Measurements from ENCODE around the gene SH3BP5L. TPM values are rescaled to one million over a fixed set of nuclear protein-coding genes. Genes with fewer than 3 reads are reported as not detected.

Gene SH3BP5L
- total and polyA plus RNA-seq, 2 of the 4 experiments (the other 2 are of a cell fraction) = 23.3 to 35.9 TPM

DNA sequence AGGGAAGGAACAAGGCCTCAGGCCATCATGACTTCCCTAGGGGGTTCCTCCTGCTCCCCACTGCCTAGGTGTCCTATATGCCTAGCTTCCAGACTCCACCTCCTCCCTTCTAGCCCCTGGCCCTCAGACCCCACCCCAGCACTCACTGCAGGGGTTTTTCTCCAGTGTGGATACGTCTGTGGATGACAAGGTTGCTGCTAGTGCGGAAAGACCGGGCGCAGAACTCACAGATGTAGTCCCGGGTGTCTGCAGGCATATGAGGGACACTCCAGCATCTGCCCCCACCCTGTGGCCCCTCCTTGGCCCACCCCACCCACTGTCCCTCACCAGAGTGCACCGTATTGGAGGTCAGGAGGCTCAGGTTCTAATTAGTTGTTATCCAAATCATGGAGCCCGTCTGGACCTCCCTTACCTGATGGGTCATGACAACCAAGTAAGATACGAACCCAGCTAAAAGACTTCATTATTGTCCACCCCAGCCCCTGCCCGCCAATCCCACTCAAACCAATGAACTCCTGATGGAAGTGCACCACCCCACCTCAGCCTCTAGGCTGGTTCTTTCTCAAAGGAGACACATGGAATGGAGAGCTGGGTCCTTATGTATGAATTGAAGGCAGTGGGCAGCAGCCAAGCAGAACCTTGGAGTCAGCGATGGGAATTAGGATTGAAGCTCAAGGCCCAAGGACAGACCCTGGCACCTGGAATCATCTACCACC lies 25.0 kb upstream of the SH3BP5L start:
- Histone ChIP-seq H2AK9ac (replicated peaks; ENCODE audit: low read depth, low read length, poor library complexity) (peak overlapping the region; percentile 23), H4K5ac (ENCODE audit: low read depth, low read length) (no peak overlapping the region), H2BK15ac (ENCODE audit: low read depth, low read length) (no peak overlapping the region), H4K8ac (ENCODE audit: low read depth in 2 of 2, low read length in 2 of 2) (no peak overlapping the region), H2BK5ac (ENCODE audit: low read depth, low read length, poor library complexity, severe bottlenecking) (no peak overlapping the region), H3K4me1 (ENCODE audit: control insufficient read depth, insufficient read depth, low read length) (no peaks in the 10 kb centered on the region), H2AK5ac (ENCODE audit: low read depth, low read length) (no peak overlapping the region), H3K18ac (ENCODE audit: low read depth, low read length) (no peak overlapping the region), H4K91ac (ENCODE audit: insufficient read depth, low read depth, low read length) (no peak overlapping the region), H4K20me1 (ENCODE audit: insufficient read depth, low read length) (no peaks in the 10 kb centered on the region; the same call in 1 of the 2 replicates), H2AFZ (replicated peaks; ENCODE audit: low read length, poor library complexity) (no peak overlapping the region), H3K4ac (ENCODE audit: low read depth, low read length) (no peak overlapping the region), H3K56ac (ENCODE audit: extremely low read depth, insufficient read depth, low read length) (no peak overlapping the region), H3K27ac (ENCODE audit: insufficient read depth, low read length) (no peak overlapping the region), H2BK20ac (ENCODE audit: low read depth, low read length) (no peak overlapping the region), H3K4me3 (ENCODE audit: insufficient read depth, low read depth, low read length) (no peak overlapping the region), H3K4me2 (ENCODE audit: low read depth, low read length) (no peak overlapping the region), H3K23ac (ENCODE audit: low read depth, low read length) (no peak overlapping the region), H3K9me1 (ENCODE audit: insufficient read depth, low read length) (peaks cover 11% of the 10 kb centered on the region; the same call in 1 of the 2 replicates), H3K27me3 (ENCODE audit: control insufficient read depth, insufficient read depth, low read length) (no peaks in the 10 kb centered on the region), H3K14ac (replicated peaks; ENCODE audit: low read depth, low read length) (no peak overlapping the region), H3K36me3 (ENCODE audit: control insufficient read depth, insufficient read depth, low read length) (peaks cover 66% of the 10 kb centered on the region), H3K9ac (ENCODE audit: low read depth, low read length) (no peak overlapping the region), H2BK120ac (ENCODE audit: low read depth, low read length) (no peak overlapping the region), H3K79me1 (ENCODE audit: low read depth in 1 of 2, low read length in 2 of 2) (peaks cover 11 to 17% of the 10 kb centered on the region in 2 experiments), H3K9me3 (ENCODE audit: control insufficient read depth, insufficient read depth, low read length) (no peaks in the 10 kb centered on the region)
- POLR2A ChIA-PET (ENCODE audit: unreplicated experiment) = no interaction called here
- ATAC-seq (ENCODE audit: low read depth) (no peak), DNase-seq (no peak)
- no TSS peak for BruUV-seq (replicated peaks)
- intact Hi-C loops (cut with micrococcal nuclease) = no loop called here
- in situ Hi-C loops (cut with MboI; ENCODE audit: low sequenced_read_pairs) = no loop called here
- no CpG with 5 or more reads among the region's 10 CpGs for WGBS, 2 experiments (ENCODE audit: extremely low coverage in 2 of 2, insufficient read length in 1 of 2)
- CTCF ChIA-PET = no interaction called here
- dilution Hi-C loops (cut with HindIII; ENCODE audit: low sequenced_read_pairs, unreplicated experiment) = no loop called here
- no peak for TF ChIP-seq CHD1 (IDR thresholded peaks at IDR 0.05; ENCODE audit: low read depth, low read length)
- TF ChIP-seq, protein P1, sequence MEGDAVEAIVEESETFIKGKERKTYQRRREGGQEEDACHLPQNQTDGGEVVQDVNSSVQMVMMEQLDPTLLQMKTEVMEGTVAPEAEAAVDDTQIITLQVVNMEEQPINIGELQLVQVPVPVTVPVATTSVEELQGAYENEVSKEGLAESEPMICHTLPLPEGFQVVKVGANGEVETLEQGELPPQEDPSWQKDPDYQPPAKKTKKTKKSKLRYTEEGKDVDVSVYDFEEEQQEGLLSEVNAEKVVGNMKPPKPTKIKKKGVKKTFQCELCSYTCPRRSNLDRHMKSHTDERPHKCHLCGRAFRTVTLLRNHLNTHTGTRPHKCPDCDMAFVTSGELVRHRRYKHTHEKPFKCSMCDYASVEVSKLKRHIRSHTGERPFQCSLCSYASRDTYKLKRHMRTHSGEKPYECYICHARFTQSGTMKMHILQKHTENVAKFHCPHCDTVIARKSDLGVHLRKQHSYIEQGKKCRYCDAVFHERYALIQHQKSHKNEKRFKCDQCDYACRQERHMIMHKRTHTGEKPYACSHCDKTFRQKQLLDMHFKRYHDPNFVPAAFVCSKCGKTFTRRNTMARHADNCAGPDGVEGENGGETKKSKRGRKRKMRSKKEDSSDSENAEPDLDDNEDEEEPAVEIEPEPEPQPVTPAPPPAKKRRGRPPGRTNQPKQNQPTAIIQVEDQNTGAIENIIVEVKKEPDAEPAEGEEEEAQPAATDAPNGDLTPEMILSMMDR (conservative IDR thresholded peaks at IDR 0.05; ENCODE audit: low read depth, low read length) = no peak
- no peak for TF ChIP-seq FOS (IDR thresholded peaks at IDR 0.05; ENCODE audit: low read depth, low read length)
- TF ChIP-seq BHLHE40 (IDR thresholded peaks at IDR 0.05; ENCODE audit: low read depth, low read length) = no peak
- TF ChIP-seq SMC3 (IDR thresholded peaks at IDR 0.05; ENCODE audit: low read depth, low read length) = no peak
- TF ChIP-seq RCOR1 (IDR thresholded peaks at IDR 0.05; ENCODE audit: insufficient replicate concordance, low read length) = no peak
- TF ChIP-seq RFX5 (IDR thresholded peaks at IDR 0.05; ENCODE audit: low read depth, low read length) = no peak
- TF ChIP-seq POLR2A (IDR thresholded peaks at IDR 0.05; ENCODE audit: low read depth, low read length) = no peak

All from IMR-90 (cell line).